Right lobe of liver (tissue), 4 donors: ENCODE data around the gene C20orf141.

Source experiments
- POLR2A ChIP-seq: fragments of 450-650 bp; IDR thresholded peaks from one replicate; pipeline ENCODE4 v1.6.1; 2017; ENCODE audit warnings: antibody characterized with exemption, mild to moderate bottlenecking
- TF ChIP-seq, protein P1 (sequence below), 4 donors: fragments of 200-600 bp in 3 of 4; fragments of 450-650 bp in 1 of 4; IDR thresholded peaks; one replicate each; pipeline versions ENCODE4 v1.5.1 to v1.8.0; 2016 to 2022; ENCODE audit warnings: antibody characterized with exemption in 4 of 4, mild to moderate bottlenecking in 2 of 4
- donor health status: DM: no; HTN: no; CAD: no.
- donor health status: DM: no; HTN: no; CAD: no.
- donor health status: DM: no; HTN: yes; CAD: no.

GRCh38 chr20:2780948-2781347 is 33.8 kb upstream of the C20orf141 start:
- TF ChIP-seq POLR2A: no peak
- TF ChIP-seq, protein P1, sequence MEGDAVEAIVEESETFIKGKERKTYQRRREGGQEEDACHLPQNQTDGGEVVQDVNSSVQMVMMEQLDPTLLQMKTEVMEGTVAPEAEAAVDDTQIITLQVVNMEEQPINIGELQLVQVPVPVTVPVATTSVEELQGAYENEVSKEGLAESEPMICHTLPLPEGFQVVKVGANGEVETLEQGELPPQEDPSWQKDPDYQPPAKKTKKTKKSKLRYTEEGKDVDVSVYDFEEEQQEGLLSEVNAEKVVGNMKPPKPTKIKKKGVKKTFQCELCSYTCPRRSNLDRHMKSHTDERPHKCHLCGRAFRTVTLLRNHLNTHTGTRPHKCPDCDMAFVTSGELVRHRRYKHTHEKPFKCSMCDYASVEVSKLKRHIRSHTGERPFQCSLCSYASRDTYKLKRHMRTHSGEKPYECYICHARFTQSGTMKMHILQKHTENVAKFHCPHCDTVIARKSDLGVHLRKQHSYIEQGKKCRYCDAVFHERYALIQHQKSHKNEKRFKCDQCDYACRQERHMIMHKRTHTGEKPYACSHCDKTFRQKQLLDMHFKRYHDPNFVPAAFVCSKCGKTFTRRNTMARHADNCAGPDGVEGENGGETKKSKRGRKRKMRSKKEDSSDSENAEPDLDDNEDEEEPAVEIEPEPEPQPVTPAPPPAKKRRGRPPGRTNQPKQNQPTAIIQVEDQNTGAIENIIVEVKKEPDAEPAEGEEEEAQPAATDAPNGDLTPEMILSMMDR (IDR thresholded peaks at IDR 0.05): no peak
